DND-41 (cell line): ENCODE results near the gene WHRN.

ENCODE experiments used
- ATAC-seq: fragments of 200-7000 bp; cut with Tn5 transposase; 3 replicates; pipeline ENCODE4 v1.9.1; 2021; ENCODE audit warnings: low read depth; ENCODE audit not compliant: insufficient read depth
- DNase-seq: peaks from one replicate; pipeline ENCODE4 v3.0.0-alpha.2; 2020
- H2AFZ ChIP-seq: 2 replicates; pipeline ENCODE4 v1.6.0; 2012; ENCODE audit warnings: low read depth, low read length
- H3K27ac ChIP-seq: 2 replicates; pipeline ENCODE4 v1.5.1; 2012; ENCODE audit warnings: low read length, inconsistent platforms
- H3K27me3 ChIP-seq: fragments of 200-600 bp; sonication (generic); 2 replicates; pipeline ENCODE4 v1.6.0; 2012; ENCODE audit warnings: low read length, mild to moderate bottlenecking, inconsistent platforms; ENCODE audit not compliant: insufficient read depth, poor library complexity
- H3K36me3 ChIP-seq: 2 replicates; pipeline ENCODE4 v1.5.1; 2012; ENCODE audit warnings: low read length, inconsistent platforms; ENCODE audit not compliant: insufficient read depth
- H3K4me1 ChIP-seq: 2 replicates; pipeline ENCODE4 v1.5.1; 2012; ENCODE audit warnings: mild to moderate bottlenecking, low read length; ENCODE audit not compliant: insufficient read depth
- H3K4me2 ChIP-seq: 2 replicates; pipeline ENCODE4 v1.6.0; 2012; ENCODE audit warnings: mild to moderate bottlenecking, moderate library complexity, low read length, inconsistent platforms; ENCODE audit not compliant: insufficient read depth
- H3K4me3 ChIP-seq, 2 experiments: fragments of 200-600 bp in 1 of 2; shearing (Covaris generic) in 1 of 2; 2 replicates each; pipeline ENCODE4 v1.5.1; 2012 to 2016; ENCODE audit warnings: inconsistent platforms in 2 of 2, low read length in 2 of 2, mild to moderate bottlenecking in 2 of 2, low read depth in 1 of 2, moderate library complexity in 1 of 2
- H3K79me2 ChIP-seq: 2 replicates; pipeline ENCODE4 v1.6.0; 2012; ENCODE audit warnings: low read length, inconsistent platforms; ENCODE audit not compliant: insufficient read depth
- H3K9ac ChIP-seq: 2 replicates; pipeline ENCODE4 v1.6.0; 2012; ENCODE audit warnings: low read depth, mild to moderate bottlenecking, inconsistent platforms, low read length, moderate library complexity
- H3K9me3 ChIP-seq: 2 replicates; pipeline ENCODE4 v1.5.1; 2012; ENCODE audit warnings: low read length, moderate library complexity, mild to moderate bottlenecking, inconsistent platforms; ENCODE audit not compliant: insufficient read depth, severe bottlenecking
- H4K20me1 ChIP-seq: 2 replicates; pipeline ENCODE4 v1.6.0; 2012; ENCODE audit warnings: low read length; ENCODE audit not compliant: insufficient read depth
- CTCF ChIP-seq: IDR thresholded peaks from 2 replicates; pipeline ENCODE4 v1.5.1; 2012; ENCODE audit warnings: borderline replicate concordance, low read length, moderate library complexity, mild to moderate bottlenecking; ENCODE audit not compliant: poor library complexity, severe bottlenecking; ENCODE audit errors: extremely low read depth
- EZH2 ChIP-seq: IDR thresholded peaks from 3 replicates; pipeline ENCODE4 v1.6.1; 2012; ENCODE audit warnings: borderline replicate concordance, low read depth, mild to moderate bottlenecking, moderate library complexity, low read length, inconsistent platforms; ENCODE audit not compliant: severe bottlenecking

The WHRN gene

GRCh38 chr9:114446036-114446435 lies 59.2 kb downstream of the WHRN start:
- H3K27ac ChIP-seq, result no peak overlapping the region
- no peak for DNase-seq

GRCh38 chr9:114445616-114446015 lies 59.7 kb downstream of the WHRN start:
- TF ChIP-seq CTCF (no peak), EZH2 (no peak)
- ATAC-seq (no peak), DNase-seq (no peak)
- no peaks in the 10 kb centered on the region for H3K79me2 ChIP-seq
- H4K20me1 ChIP-seq, result no peaks in the 10 kb centered on the region
- H3K27me3 ChIP-seq, result peaks cover 2% of the 10 kb centered on the region
- no peak overlapping the region for H3K4me3 ChIP-seq
- no peak overlapping the region for H3K27ac ChIP-seq
- no peak overlapping the region for H2AFZ ChIP-seq
- no peak overlapping the region for H3K4me2 ChIP-seq
- no peaks in the 10 kb centered on the region for H3K4me1 ChIP-seq
- no peaks in the 10 kb centered on the region for H3K36me3 ChIP-seq
- no peaks in the 10 kb centered on the region for H3K9me3 ChIP-seq
- H3K9ac ChIP-seq, result no peak overlapping the region

More at GRCh38 chr9:114446036-114446435, 59.2 kb downstream of the WHRN start:
- H3K4me3 ChIP-seq, result no peak overlapping the region
- TF ChIP-seq EZH2 (no peak), CTCF (no peak)
- no peak overlapping the region for H3K9ac ChIP-seq
- no peaks in the 10 kb centered on the region for H3K79me2 ChIP-seq
- H3K36me3 ChIP-seq, result no peaks in the 10 kb centered on the region
- H3K4me1 ChIP-seq, result no peaks in the 10 kb centered on the region
- peaks cover 2% of the 10 kb centered on the region for H3K27me3 ChIP-seq
- H4K20me1 ChIP-seq, result no peaks in the 10 kb centered on the region
- no peak overlapping the region for H2AFZ ChIP-seq
- no peak overlapping the region for H3K4me2 ChIP-seq
- no peak for ATAC-seq
- H3K9me3 ChIP-seq, result no peaks in the 10 kb centered on the region

- ATAC-seq (no peak), DNase-seq (no peak)
- Histone ChIP-seq H3K79me2 (no peaks in the 10 kb centered on the region), H3K9me3 (no peaks in the 10 kb centered on the region), H3K27me3 (no peaks in the 10 kb centered on the region), H3K4me3 (no peak overlapping the region), H2AFZ (no peak overlapping the region), H3K4me2 (no peak overlapping the region), H3K4me1 (no peaks in the 10 kb centered on the region), H3K27ac (no peak overlapping the region), H3K36me3 (no peaks in the 10 kb centered on the region), H4K20me1 (no peaks in the 10 kb centered on the region), H3K9ac (no peak overlapping the region)
- TF ChIP-seq EZH2, result no peak
- no peak for TF ChIP-seq CTCF
Measured at GRCh38 chr9:114442022-114442421, 63.3 kb downstream of the WHRN start.

- H3K9me3 ChIP-seq, result no peaks in the 10 kb centered on the region
- H4K20me1 ChIP-seq, result no peaks in the 10 kb centered on the region
- H2AFZ ChIP-seq, result no peak overlapping the region
- no peak overlapping the region for H3K4me2 ChIP-seq
- DNase-seq, result no peak
- H3K79me2 ChIP-seq, result no peaks in the 10 kb centered on the region
- no peaks in the 10 kb centered on the region for H3K36me3 ChIP-seq
- no peak for TF ChIP-seq CTCF
- no peak for TF ChIP-seq EZH2
- no peak overlapping the region for H3K4me3 ChIP-seq
- no peaks in the 10 kb centered on the region for H3K4me1 ChIP-seq
- H3K27ac ChIP-seq, result no peak overlapping the region
- no peaks in the 10 kb centered on the region for H3K27me3 ChIP-seq
- no peak overlapping the region for H3K9ac ChIP-seq
- no peak for ATAC-seq
Measured at GRCh38 chr9:114437401-114437893, 67.8 kb downstream of the WHRN start.
